GM21619 (cell line): ENCODE data around the gene RAB14.
A peak's percentile ranks its signal among the peaks of the same experiment; 100 is the strongest.

Source experiments
- ATAC-seq: cut with Tn5 transposase; IDR thresholded peaks from one replicate; pipeline ENCODE4 v1.9.1; 2021; ENCODE audit not compliant: unreplicated experiment

Gene RAB14

GRCh38 chr9:121220996-121221663, 19.5 kb upstream of the RAB14 start:
- no peak for ATAC-seq

- no peak for ATAC-seq
Measured at GRCh38 chr9:121219530-121219929, 17.9 kb upstream of the RAB14 start.

- no peak for ATAC-seq
Measured at GRCh38 chr9:121218357-121219027, 16.8 kb upstream of the RAB14 start.

DNA sequence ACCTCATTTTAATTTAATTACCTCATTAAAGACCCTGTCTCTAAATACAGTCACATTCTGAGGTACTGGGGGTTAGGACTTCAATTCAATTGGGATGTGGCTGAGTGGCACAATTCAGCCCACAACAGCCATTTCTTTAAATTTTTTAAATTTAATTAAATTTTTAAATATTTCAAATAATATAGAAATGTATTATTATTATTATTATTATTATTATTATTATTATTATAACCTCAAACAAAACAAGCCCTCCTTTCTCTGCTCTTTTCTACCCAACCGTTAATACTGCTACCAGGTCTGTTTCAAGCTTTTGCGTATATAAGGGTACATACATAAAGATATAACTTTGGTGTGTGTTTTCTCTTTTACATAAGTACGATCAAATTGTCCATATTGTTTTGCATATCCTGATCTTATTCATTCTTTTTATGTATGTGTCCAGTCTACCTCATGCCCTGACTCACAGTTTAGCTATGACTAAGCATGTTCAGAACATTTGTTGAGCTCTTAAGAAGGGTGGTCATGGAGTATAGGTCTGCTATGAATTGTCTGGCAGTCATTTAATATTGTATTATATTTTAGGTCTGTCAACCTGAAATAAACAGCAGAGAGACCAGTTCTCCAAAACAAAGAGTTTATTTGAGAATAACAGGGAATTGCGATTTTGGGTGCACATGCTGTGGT, 16.1 kb upstream of the RAB14 start:
- peak; percentile 79 for ATAC-seq

DNA sequence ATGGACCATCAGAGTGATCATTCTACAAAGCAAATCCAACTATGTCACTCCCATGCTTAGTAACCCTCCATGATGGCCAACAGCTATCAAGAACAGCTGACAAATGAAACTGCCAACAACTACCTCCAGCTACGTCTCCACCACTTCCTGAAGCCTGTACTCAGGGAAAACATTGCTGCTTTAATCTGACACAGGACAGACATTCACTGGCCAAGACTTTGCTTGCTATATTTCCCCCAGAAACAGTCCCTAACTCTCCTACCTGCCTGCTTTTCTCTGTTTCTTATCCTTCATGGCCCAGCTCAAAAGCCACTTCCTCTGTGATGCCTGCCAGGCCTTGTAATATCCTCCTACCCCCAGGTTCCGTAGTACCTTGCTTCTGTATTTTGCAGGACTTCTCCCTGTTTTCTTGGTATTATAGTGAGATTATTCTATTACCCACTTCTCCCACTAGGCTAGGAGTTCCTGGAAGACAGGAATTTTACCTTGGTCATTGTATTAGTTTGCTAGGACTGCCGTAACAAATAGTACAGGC, 14.7 kb upstream of the RAB14 start:
- no peak for ATAC-seq

DNA sequence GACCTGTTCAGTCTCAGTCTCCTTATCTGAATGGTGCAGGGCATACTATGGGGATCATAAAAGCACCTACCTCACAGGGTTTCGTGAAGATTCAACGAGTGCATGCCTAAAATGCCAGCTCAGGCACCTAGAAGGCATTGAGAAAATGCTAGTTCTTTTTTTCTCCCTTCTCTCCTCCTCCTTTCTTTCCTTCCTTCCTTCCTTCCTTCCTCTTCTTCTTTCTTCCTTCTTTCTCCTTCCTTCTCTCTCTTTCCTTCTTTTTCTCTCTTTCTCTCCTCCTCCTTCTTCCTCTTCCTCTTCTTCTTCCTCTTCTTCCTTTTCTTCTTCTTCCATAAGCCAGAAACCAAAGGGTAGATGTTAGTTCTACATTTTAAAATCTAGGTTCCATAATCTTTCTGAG, 12.3 kb upstream of the RAB14 start:
- ATAC-seq, result no peak

DNA sequence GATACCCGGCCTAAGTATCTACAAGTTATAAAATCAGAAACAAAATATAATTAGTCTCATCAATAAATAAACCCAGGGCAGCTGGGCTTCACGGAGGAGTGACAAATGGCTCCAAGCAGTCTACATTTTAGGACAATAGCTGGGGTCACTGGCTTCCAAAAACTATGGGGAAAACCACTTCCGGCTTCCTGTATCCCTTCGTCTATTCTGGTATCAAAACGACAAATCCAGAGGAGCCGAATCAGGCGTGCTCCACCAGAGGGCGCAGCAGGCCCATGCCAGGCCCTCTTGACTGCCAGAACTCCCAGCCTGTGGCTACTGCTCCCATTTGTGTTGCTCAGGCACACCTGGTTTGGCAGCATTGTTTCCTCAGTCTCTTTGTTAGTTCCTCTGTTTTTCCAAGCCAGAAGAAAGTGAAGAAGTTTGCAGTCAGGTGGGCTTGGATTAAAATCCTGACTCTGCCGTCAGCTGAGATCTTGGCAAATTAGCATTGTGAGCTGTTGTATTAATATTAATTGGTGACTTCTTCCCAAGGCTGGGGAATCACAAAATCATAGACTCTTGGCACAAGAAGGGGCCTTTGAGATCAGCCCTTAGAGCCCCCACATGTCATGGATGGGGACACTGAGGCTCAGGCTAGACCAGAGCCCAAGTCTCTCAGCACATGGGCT, 11.6 kb upstream of the RAB14 start:
- ATAC-seq, result peak; percentile 45

DNA sequence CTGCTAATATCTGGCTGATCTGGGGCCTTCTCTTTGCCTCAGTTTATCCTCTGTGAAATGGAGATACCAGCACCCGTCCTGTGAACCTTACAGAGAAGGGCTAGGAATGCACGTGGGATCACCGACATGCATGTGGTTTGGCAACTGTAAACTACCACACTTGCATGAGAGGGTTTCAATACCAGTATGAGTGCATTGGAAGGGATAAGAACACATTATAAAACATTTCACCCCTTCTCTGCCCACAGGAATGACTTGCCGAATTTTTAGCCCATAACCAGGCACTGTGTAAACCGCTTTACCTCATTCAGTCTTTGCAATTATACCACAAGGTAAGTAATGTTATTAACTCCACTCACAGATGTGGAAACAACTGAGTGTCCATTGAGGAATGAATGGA, 8.9 kb upstream of the RAB14 start:
- no peak for ATAC-seq

DNA sequence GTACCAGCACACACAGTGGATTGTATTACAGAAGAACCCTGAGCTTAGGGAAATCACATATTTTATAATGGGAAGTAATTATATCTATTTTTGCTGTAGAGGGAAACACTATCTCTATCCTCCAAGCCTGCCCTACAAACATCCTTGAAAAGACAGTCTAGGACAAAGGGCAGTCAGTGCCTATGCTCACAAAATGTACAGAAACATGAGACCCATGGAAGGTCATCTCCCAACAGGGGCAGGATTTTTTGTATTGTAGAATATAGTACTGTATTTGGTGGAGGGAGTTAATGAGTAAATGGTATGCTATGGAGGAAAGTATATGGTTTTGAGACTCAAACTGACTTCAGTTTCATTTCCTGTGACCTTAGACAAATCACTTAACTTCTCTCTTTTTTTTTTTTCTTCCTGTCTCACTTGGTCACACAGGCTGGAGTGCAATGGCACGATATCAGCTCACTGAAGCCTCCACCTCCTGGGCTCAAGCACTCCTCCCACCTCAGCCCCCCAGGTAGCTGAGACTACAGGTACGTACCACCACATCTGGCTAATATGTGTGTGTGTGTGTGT, 5.8 kb upstream of the RAB14 start:
- peak; percentile 91 for ATAC-seq

GRCh38 chr9:121206516-121207370, 5.1 kb upstream of the RAB14 start:
- peak; percentile 31 for ATAC-seq

- ATAC-seq, result no peak
Measured at GRCh38 chr9:121204611-121205010, 2.9 kb upstream of the RAB14 start.

DNA sequence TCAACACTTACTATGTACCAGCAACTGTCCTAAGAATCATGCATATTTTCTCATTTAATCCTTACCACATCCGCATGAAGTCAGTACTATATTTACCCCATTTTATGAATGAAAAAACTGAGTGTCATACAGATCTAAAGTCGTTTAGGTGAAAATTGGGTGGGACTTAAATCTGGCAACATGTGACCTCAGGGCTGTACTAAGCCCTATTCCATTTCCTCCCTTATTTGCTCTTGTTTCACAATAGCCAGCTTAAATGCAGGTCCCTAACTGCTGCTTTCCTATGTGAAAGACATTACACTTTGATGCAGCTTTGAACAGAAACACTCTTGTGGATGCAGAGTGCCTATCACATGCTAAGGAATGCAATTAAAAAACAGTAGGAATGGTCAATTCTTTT, 2.5 kb upstream of the RAB14 start:
- ATAC-seq, result no peak

DNA sequence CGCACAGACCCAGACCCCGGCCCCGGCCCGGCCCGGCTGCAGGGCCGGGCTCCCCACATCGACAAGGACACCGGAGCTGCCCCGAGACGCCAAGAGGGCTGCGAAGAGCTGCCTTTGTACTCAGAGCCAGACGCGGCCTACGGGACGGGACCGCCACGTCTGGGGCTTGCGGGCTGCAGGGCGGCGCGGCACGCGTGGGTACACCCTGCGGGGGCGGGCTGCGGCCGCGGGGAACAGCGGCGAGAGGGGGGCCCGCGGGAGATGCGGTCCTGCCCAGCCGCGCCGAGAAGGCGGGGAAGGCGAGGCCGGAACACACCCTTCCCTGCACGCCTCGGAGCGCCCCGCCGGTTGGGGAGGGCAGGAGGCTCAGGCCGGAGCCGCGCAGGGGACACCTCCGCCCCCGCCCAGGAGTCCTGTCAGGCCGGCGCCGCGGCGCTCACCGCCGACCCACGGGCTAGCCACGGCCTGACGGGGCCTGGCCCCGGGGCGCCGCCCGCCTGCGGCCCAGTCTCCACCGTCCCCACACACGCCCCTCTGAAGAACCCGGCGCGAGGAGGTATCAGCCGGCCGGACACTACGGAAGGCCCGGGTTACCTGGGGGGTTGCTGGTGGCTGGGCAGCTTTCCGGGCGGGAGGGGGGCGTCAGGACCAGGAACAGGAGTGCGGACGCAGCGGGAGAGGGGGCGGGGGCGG, 478 bp downstream of the RAB14 start:
- ATAC-seq, result peak; percentile 26

GRCh38 chr9:121200356-121200755, 1.3 kb downstream of the RAB14 start:
- no peak for ATAC-seq

DNA sequence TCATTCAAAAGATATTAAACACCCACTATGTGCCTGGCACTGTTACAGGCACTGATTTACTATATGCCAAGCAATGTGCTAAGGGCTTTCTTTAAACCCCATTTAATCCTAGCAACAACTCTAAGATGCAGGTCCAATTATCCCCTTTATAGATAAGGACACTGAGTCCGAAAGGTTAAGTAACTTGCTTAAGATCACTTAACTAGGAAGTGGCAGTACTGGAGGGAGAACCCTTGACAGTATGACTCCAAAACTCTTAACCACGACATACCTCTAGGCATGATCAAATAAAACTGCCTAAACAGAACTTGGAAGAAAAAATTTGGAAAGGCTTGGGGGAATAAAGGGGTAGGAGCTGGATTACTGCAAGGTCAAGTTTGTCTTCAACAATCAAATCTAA, 1.7 kb downstream of the RAB14 start:
- ATAC-seq, result no peak

DNA sequence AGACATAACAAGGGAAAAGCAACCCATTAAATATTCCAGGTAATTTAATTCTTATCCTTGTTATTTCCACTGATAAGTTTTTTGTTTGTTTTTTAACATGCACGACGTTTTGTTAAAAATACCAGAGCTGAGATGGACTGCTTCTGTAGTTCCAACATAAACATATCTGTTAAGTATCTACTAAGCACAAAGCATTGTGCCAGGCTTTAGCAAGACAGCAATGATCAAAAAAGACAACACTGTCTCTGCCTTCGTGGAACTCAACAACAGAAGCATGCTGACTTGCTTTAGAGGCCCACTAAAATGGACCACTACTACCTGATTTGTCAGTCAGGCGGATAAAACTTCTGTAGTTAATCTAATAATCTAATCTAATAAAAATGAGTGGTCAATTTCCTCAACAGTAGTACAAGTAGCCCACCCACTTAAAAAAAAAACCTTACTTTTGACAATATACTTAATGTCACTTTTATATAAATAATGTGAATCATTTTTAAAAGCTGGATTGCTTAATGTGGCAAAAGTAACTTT, 3.1 kb downstream of the RAB14 start:
- ATAC-seq, result no peak

DNA sequence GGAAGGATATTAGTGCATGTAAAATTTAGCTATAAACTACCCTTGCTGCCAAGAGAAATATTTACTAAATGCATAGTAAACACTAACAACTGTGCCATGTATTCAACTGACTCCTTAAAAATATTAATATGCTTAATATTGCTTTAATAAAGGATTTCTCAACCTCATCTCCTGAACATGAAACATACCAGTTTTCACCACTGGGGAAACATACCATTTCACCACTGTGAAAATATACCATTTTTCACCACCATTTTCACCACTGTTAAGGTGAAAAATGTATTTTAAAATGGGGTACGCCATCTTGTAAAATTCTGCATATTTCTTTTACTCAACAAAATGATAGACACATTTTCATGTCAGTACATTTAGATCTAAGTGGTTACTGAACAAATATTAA, 4.5 kb downstream of the RAB14 start:
- no peak for ATAC-seq

GRCh38 chr9:121196389-121196788, 5.3 kb downstream of the RAB14 start:
- peak; percentile 38 for ATAC-seq

DNA sequence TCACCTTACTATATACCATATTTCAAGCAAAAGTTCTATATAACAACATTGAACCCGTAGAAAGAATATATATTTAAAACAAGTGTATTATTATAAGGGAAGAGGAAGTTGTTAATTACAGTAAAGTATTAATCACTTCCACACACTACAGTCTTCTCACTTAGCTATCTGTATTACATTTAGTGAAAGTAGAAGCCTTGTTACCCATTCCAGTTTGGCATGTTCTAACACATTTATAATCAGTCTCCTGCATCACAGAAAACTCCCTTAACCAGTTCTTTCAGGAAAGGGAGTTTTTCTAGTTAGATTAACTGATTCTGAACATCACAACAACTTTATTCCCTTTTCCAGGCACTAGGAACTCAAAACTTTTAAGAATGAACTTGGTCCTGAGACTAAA, 6.9 kb downstream of the RAB14 start:
- no peak for ATAC-seq
